ENCODE results near the gene KIR3DL2. TPM values are rescaled to one million over a fixed set of nuclear protein-coding genes. Genes with fewer than 3 reads are reported as not detected.
"Not testable (repeated sequence)": the region's sequence is repeated elsewhere in the genome, so short reads cannot be mapped to it uniquely, and the experiment has no call there.

KIR3DL2 gene
- total RNA-seq, 1 donor from 2014 or later: not detected

DNA sequence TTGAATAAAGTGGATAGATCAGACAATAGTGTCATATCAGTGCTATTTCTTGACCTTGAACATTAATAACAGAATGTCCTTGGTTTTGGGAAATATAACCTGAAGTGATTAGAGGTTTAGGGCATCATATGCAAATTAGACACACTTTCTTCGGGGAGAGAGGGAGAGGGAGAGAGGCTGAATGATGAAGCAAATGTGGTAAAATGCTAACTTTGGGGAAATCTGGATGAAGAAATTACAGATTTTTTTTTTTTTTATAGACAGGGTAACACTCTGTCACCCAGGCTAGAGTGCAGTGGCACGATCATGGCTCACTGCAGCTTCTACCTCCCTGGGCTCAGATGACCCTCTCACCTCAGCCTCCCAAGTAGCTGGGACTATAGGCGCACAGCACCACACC, 51.8 kb downstream of the KIR3DL2 start:
- no peaks in the 10 kb centered on the region for H3K9me3 Mint-ChIP-seq (ENCODE audit: low read depth)
- H3K4me1 Mint-ChIP-seq (ENCODE audit: low read depth): peaks cover 3% of the 10 kb centered on the region
- TF ChIP-seq, protein P1, sequence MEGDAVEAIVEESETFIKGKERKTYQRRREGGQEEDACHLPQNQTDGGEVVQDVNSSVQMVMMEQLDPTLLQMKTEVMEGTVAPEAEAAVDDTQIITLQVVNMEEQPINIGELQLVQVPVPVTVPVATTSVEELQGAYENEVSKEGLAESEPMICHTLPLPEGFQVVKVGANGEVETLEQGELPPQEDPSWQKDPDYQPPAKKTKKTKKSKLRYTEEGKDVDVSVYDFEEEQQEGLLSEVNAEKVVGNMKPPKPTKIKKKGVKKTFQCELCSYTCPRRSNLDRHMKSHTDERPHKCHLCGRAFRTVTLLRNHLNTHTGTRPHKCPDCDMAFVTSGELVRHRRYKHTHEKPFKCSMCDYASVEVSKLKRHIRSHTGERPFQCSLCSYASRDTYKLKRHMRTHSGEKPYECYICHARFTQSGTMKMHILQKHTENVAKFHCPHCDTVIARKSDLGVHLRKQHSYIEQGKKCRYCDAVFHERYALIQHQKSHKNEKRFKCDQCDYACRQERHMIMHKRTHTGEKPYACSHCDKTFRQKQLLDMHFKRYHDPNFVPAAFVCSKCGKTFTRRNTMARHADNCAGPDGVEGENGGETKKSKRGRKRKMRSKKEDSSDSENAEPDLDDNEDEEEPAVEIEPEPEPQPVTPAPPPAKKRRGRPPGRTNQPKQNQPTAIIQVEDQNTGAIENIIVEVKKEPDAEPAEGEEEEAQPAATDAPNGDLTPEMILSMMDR (IDR thresholded peaks at IDR 0.05; ENCODE audit: unreplicated experiment): no peak
- H3K4me3 Mint-ChIP-seq (ENCODE audit: low read depth): no peak overlapping the region
- H3K27ac Mint-ChIP-seq: no peak overlapping the region
- H3K36me3 Mint-ChIP-seq (ENCODE audit: insufficient read depth): no peaks in the 10 kb centered on the region
- peaks cover 25% of the 10 kb centered on the region for H3K27me3 Mint-ChIP-seq
- no peak for DNase-seq (ENCODE audit: low spot score, unreplicated experiment)

DNA sequence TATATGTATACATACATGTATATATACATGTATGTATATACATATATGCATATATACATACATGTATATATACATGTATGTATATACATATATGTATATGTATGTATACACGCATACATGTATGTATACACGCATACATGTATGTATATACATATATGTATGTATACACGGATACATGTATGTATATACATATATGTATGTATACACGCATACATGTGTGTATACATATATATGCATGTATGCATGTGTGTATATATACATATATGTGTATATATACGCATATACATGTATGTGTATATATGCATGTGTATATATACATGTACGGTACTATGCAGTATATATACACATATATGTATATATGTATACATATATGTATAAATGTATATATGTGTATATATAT, 53.1 kb downstream of the KIR3DL2 start:
- TF ChIP-seq, protein P1 (IDR thresholded peaks at IDR 0.05; ENCODE audit: unreplicated experiment): no peak
- H3K9me3 Mint-ChIP-seq (ENCODE audit: low read depth): no peaks in the 10 kb centered on the region
- no peak overlapping the region for H3K27ac Mint-ChIP-seq
- peaks cover 3% of the 10 kb centered on the region for H3K4me1 Mint-ChIP-seq (ENCODE audit: low read depth)
- no peak for DNase-seq (ENCODE audit: low spot score, unreplicated experiment)
- no peaks in the 10 kb centered on the region for H3K36me3 Mint-ChIP-seq (ENCODE audit: insufficient read depth)
- H3K4me3 Mint-ChIP-seq (ENCODE audit: low read depth): no peak overlapping the region
- peaks cover 17% of the 10 kb centered on the region for H3K27me3 Mint-ChIP-seq

DNA sequence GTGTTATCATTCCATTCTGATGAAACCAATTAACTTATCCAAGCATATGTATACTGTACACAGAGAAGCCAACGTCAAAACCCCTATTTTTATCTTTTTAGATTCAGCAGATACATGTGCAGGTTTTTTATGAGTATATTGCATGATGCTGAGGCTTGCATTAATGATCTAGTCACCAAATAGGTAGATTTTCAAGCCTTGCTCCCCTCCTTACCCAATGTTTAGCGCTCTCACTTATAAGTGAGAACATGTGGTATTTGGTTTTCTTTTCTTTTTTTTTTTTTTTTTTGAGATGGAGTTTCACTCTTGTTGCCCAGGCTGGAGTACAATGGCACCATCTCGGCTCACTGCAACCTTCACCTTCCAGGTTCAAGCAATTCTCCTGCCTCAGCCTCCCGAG, 54.0 kb downstream of the KIR3DL2 start:
- not testable (repeated sequence) for H3K27ac Mint-ChIP-seq; H3K36me3 Mint-ChIP-seq (ENCODE audit: insufficient read depth); H3K9me3 Mint-ChIP-seq (ENCODE audit: low read depth); H3K4me1 Mint-ChIP-seq (ENCODE audit: low read depth); H3K4me3 Mint-ChIP-seq (ENCODE audit: low read depth); H3K27me3 Mint-ChIP-seq; DNase-seq (ENCODE audit: low spot score, unreplicated experiment)

DNA sequence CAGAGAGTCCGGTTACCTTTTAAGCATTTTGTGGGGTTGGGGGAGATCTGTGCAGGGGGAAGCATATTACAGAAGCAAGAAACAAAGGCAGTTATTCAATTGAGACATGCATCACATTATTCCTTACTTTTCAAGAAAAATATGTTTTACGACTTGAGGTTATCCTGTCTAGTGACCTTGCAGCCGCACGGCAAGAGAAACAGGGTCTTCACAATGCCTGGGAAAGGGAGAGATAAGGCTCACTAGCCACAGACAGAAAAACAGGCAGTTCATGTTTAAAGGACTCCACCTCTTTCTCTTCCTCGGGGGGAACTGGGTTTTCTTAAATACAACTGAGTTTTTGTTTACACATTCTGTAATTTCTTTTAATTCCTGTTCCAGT, 55.2 kb downstream of the KIR3DL2 start:
- Mint-ChIP-seq H3K9me3 (ENCODE audit: low read depth) (no peaks in the 10 kb centered on the region), H3K27ac (no peak overlapping the region), H3K4me3 (ENCODE audit: low read depth) (no peak overlapping the region), H3K4me1 (ENCODE audit: low read depth) (peaks cover 3% of the 10 kb centered on the region), H3K27me3 (no peaks in the 10 kb centered on the region), H3K36me3 (ENCODE audit: insufficient read depth) (no peaks in the 10 kb centered on the region)
- no peak for DNase-seq (ENCODE audit: low spot score, unreplicated experiment)
- TF ChIP-seq, protein P1 (IDR thresholded peaks at IDR 0.05; ENCODE audit: unreplicated experiment): no peak

DNA sequence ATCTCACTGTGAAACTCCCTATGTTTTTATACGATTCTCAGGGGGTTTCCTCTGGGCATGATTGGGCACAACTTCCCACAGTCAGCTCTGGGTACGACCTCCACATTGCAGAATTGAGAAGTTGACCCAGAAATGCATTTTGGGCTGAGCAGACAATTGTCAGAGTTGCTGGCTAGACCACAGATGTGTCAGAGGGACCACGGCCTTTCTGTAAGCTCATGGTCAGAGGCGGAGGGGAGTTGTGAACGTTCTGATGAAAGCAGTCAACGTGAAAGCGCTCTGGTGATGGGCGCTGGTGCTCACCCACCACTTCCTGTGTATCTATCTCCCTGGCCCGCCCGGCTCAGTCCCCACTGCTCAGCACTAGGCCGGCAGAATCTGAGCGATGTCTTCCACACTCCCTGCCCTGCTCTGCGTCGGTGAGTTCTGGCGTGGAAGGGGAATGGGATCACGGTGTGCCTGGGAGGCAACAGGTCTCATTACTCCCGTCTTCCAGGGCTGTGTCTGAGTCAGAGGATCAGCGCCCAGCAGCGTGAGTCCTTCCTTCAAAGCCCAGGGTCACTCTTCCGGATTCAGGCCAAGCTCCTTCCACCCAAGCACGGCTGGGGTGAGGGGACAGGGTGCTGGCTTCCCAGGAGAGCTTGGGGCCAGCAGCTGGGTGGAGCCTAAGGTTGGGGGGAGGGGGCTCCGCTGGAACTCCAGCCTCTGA, 55.7 kb downstream of the KIR3DL2 start, which contains the start of gene NCR1:
Gene NCR1, plus strand, starts transcription at position 346 of the 709 bp plus-strand sequence. Its CDS starts 40 bp downstream, at position 386.
- Mint-ChIP-seq H3K4me1 (ENCODE audit: low read depth) (peaks cover 3% of the 10 kb centered on the region), H3K27ac (no peak within 1 kb of the TSS), H3K27me3 (no peaks in the 10 kb centered on the region), H3K36me3 (ENCODE audit: insufficient read depth) (no peaks in the 10 kb centered on the region), H3K9me3 (ENCODE audit: low read depth) (no peaks in the 10 kb centered on the region), H3K4me3 (ENCODE audit: low read depth) (no peak within 1 kb of the TSS)
- no peak for DNase-seq (ENCODE audit: low spot score, unreplicated experiment)
- TF ChIP-seq, protein P1 (IDR thresholded peaks at IDR 0.05; ENCODE audit: unreplicated experiment): no peak

DNA sequence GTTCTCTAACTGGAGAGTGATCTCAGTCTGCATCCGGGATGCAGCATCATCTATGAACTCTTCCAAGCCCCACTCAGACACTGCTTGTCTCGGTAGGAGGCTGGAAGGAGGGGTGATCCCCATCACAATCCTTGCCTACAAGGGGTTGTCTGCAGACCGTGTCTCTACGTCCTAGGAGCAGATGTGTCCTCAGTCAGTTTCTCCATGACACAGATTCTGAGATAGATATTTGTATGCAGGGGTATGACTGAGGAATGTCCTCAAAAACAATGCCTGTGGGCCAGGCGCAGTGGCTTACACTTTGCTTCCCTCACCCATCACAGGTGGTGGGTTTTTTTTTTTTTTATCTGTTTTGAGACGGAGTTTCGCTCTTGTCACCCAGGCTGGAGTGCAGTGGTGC, 56.6 kb downstream of the KIR3DL2 start:
- Mint-ChIP-seq H3K27me3 (no peaks in the 10 kb centered on the region), H3K36me3 (ENCODE audit: insufficient read depth) (no peaks in the 10 kb centered on the region), H3K4me3 (ENCODE audit: low read depth) (no peak overlapping the region), H3K9me3 (ENCODE audit: low read depth) (no peaks in the 10 kb centered on the region), H3K27ac (no peak overlapping the region), H3K4me1 (ENCODE audit: low read depth) (peaks cover 3% of the 10 kb centered on the region)
- TF ChIP-seq, protein P1 (IDR thresholded peaks at IDR 0.05; ENCODE audit: unreplicated experiment): no peak
- DNase-seq (ENCODE audit: low spot score, unreplicated experiment): no peak

DNA sequence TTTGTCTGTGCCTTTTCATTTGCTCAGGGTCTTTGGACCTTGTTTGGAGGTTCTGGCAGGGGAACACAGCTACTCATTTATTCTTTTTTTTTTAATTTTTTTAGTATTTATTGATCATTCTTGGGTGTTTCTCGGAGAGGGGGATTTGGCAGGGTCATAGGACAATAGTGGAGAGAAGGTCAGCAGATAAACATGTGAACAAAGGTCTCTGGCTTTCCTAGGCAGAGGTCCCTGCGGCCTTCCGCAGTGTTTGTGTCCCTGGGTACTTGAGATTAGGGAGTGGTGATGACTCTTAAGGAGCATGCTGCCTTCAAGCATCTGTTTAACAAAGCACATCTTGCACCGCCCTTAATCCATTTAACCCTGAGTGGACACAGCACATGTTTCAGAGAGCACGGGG, 57.7 kb downstream of the KIR3DL2 start:
- not testable (repeated sequence) for H3K9me3 Mint-ChIP-seq (ENCODE audit: low read depth)

More for the DNA sequence above, 57.7 kb downstream of the KIR3DL2 start:
- not testable (repeated sequence) for H3K27me3 Mint-ChIP-seq; H3K4me1 Mint-ChIP-seq (ENCODE audit: low read depth); H3K27ac Mint-ChIP-seq; DNase-seq (ENCODE audit: low spot score, unreplicated experiment); H3K4me3 Mint-ChIP-seq (ENCODE audit: low read depth); H3K36me3 Mint-ChIP-seq (ENCODE audit: insufficient read depth)

Measured in progenitor cell of endocrine pancreas (in vitro differentiated cells).